SKM-1 treated with dmso at 0.1 percent for 144 hours (cell line): Measurements from ENCODE around the gene GCHFR.
A peak's percentile ranks its signal among the peaks of the same experiment; 100 is the strongest.

ENCODE experiments used
- DNase-seq: peaks from one replicate; lab custom pipeline; 2025; ENCODE audit not compliant: unreplicated experiment; lab: John Stamatoyannopoulos, UW

GCHFR gene

GRCh38 chr15:40763801-40764628 lies at the start of gene GCHFR:
Gene GCHFR, plus strand, starts transcription at chr15:40764068. Its CDS starts 113 bp downstream, at chr15:40764181.
- DNase-seq: peak; percentile 47

DNA sequence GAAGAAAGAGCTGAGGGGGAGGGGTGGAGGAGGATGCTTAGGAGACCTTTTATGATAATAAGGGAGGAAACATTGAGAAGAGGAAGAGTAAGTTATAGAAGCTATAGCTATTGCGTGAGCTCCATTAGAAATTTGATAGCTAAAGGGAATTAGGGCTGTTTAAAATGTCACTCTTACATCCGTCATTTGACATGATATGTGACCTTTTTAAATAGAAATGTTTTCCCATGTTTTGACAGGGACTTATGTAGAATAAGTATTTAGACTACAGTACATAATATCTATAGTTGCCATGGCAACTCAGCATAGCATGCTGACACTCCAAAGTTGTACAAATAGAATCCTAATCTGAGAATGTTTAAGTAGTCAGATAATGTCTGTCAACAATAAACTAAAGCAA lies 49.7 kb upstream of the GCHFR start:
- no peak for DNase-seq

GRCh38 chr15:40716165-40716564 lies 47.7 kb upstream of the GCHFR start:
- DNase-seq: no peak

DNA sequence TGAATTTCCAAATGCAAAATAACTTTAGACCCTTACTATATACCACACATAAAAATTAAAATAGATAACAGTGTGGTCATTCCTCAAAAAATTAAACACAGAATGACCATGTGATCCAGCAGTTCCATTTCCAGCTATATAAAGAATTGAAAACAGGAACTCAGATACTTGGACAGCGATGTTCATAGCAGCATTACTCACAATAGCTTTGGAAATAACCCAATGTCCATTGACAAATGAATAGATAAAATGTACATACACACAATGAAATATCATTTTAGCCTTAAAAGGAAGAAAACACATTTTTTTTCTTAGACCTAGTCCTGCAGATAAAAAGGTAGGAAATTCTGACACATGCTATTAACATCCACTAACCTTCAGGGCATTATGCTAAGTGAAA lies 42.2 kb upstream of the GCHFR start:
- DNase-seq: no peak

- no peak for DNase-seq
Measured at GRCh38 chr15:40722354-40722753, 41.5 kb upstream of the GCHFR start.

DNA sequence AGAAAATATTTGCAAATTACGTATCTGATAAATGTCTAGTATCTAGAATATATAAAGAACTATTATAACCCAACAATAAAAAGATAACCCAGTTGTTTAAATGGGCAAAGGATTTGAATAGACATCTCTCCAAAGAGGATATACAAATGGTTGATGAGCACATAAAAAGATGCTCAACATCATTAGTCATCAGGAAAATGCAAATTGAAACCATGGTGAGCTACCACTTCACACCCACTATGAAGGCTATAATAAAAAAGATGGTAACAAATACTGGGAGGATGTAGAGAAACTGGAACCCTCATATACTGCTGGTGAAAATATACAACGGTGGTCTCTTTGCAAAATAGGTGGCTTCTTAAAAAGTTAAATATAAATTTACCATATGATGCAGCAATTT lies 40.9 kb upstream of the GCHFR start:
- DNase-seq: no peak

GRCh38 chr15:40723919-40724318 lies 39.9 kb upstream of the GCHFR start:
- no peak for DNase-seq

DNA sequence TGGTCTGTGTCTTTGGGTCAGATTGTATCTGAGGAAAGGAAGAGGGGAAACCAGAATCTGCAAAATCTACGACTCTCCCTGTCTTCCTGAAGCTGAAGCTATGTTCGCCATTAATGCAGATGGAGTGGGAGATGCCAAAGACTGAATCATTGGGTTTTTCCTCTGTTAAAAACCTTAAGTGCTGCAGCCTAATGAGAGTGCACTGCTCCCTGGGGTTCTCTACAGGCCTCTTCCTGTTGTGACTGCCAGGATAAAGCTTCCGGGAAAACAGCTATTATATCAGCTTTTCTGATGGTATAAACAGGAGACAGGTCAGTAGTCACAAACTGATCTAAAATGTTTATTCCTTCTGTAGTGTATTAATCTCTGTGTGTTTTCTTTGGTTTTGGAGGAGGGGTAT lies 32.8 kb upstream of the GCHFR start:
- no peak for DNase-seq

- DNase-seq: no peak
Measured at GRCh38 chr15:40736575-40736974, 27.3 kb upstream of the GCHFR start.

- DNase-seq: no peak
Measured at GRCh38 chr15:40737048-40737447, 26.8 kb upstream of the GCHFR start.

- DNase-seq: no peak
Measured at GRCh38 chr15:40739047-40739446, 24.8 kb upstream of the GCHFR start.

DNA sequence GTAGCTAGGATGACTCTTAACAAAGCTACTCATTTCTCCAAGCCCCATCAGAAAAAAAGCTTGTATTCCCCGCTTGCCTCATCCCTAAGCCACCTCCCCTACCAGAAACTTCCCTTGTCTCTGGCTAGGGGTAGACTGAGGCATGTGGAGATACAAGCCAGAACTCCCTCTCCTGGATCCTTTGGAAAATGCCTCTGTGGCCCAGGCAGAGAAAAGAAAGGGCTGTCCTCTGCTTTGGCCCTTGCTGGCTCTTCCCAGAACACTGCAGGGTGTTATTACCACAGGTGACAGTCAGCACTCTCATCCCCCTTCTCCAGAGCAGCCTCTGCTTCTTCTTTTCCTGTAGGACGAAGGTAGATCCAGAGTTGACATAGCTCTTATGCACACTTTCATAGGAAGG lies 24.0 kb upstream of the GCHFR start:
- no peak for DNase-seq

DNA sequence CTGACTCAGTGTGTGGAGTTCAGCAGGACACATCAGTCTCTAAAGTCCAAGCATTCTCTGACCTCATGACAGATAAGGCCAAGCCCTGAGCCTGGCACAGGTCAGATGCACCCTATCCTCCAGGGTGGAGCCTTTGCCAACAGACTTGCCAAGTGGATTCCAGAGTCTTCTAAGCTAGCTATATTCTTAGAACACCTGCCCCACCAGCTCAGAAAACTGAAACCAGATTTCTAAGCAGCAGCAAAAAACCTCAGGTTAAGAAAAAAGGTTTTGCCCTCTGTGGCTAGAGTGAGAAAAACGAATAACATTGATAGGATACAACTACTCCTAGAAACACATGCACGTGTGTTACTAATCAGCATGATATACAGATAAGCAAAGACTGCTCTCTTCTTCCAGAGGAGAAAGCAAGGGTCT lies 20.4 kb upstream of the GCHFR start:
- no peak for DNase-seq

GRCh38 chr15:40743921-40744814 lies 19.7 kb upstream of the GCHFR start:
- DNase-seq: peak; percentile 20

- DNase-seq: no peak
Measured at GRCh38 chr15:40744815-40745152, 19.1 kb upstream of the GCHFR start.

GRCh38 chr15:40746916-40747418 lies 16.9 kb upstream of the GCHFR start:
- peak; percentile 67 for DNase-seq

- DNase-seq: no peak
Measured at GRCh38 chr15:40747685-40748631, 15.9 kb upstream of the GCHFR start.

DNA sequence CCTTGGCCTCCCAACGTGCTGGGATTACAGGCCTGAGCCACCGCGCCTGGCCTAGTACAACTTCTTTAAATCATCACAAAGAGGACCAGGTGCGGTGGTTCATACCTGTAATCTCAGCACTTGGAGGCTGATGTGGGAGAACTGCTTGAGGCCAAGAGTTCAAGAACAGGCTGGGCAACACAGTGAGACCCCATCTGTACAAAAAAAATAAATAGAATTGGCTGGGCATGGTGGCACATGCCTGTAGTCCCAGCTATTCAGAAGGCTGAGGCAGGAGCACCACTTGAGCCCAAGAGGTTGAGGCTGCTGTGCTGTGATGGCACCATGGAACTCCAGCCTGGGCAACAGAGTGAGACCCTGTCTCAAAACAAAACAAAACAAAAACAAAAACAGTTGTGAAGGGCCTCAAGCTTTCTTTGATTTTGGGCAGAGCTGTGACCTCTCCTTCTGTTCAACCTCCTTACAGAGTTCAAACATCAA lies 14.7 kb upstream of the GCHFR start:
- no peak for DNase-seq

GRCh38 chr15:40750885-40751284 lies 13.0 kb upstream of the GCHFR start:
- DNase-seq: no peak

DNA sequence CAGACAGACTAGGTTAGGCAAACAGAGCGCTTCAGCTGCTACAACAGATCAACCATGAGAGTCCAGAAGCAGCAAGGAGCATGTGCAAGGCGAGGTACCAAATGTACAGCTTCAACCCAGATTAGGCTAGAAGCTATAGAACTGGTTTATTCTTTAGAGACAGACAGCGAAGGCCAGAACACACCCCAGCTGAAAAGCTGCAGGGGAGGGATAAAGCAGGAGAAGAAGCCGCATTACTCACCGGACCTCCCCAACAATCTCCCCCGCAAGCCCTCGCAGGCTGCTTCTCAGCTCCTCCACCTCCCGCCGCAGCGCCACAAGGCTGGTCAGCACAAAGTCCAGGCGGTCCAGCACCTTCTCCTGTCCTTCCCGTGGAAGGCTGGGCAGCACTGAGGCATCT lies 12.1 kb upstream of the GCHFR start:
- DNase-seq: no peak

DNA sequence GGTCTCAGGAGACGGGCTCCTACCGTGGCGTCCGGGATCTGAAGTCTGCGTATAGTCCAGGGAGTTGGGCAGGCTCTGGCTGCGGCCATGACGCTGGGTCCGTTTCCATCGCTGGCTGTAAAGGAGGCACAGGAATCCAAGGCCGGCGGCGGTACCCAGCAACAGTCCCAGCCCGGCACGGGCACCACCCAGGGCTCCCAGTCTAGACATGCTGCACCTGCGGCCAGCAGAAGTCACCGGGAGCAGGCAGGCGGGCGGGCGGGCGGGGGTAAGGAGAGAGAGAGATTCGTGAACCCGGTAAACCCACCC lies 9.3 kb upstream of the GCHFR start:
- DNase-seq: no peak
